ENCODE results near the gene TNS2. TPM values are rescaled to one million over a fixed set of nuclear protein-coding genes. Genes with fewer than 3 reads are reported as not detected.

The TNS2 gene
- total RNA-seq, 1 donor from 2014 or later = 2.3 TPM

DNA sequence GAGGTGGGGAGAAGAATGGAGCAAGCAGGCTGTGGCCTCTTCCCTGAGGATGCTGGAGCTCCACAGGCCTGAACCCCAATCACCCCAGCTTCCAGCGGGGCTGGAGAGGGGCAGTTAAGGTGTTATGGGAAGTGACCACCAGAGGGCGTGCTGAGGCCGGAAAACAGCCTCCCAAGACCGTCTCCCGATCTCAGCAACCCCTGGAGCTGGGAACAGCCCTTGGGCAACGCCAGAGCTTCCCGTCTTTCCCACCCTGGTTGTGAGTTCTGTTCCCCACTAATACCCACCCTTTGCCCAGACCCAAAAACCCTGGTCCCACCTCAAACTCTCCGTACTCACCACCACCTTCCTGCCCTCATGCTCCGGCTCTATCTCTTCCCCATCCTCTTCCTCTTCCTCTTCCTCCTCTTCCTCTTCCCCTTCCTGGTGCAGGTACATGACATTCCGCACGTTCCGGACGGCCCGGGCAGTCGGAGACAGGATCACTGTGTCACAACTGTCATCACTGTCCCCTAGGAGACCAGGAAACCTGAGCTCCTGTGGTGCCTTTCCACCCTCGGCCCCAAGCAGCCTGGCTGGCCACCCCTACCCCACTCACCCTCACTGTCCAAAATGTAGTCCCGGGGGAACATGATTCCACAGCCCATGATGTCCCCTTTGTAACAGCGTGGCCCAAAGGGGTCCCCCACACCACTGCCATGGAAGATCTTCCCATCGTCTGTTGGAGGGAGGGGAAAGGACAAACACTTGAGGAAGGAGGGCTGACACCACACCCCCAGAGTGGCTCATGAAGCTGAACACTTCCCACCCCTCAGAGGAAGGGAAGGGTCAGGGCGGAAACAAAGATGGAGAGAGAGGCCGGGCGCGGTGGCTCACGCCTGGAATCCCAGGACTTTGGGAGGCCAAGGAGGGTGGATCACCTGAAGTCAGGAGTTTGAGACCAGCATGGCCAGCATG, 16.4 kb downstream of the TNS2 start:
- peak overlapping the region; percentile 9 for H3K27ac Mint-ChIP-seq
- peaks cover 8% of the 10 kb centered on the region for H3K4me1 Mint-ChIP-seq
- H3K27me3 Mint-ChIP-seq = no peaks in the 10 kb centered on the region
- no peaks in the 10 kb centered on the region for H3K9me3 Mint-ChIP-seq
- intact Hi-C loops (cut with micrococcal nuclease) = loop anchor here (1.0 kb wide), 1 partner anchor 33 kb away; no protein-coding TSS in a partner anchor
- H3K36me3 Mint-ChIP-seq (ENCODE audit: low read depth) = peaks cover 32% of the 10 kb centered on the region
- H3K4me3 Mint-ChIP-seq = no peak overlapping the region
- peak; percentile 91 for DNase-seq

DNA sequence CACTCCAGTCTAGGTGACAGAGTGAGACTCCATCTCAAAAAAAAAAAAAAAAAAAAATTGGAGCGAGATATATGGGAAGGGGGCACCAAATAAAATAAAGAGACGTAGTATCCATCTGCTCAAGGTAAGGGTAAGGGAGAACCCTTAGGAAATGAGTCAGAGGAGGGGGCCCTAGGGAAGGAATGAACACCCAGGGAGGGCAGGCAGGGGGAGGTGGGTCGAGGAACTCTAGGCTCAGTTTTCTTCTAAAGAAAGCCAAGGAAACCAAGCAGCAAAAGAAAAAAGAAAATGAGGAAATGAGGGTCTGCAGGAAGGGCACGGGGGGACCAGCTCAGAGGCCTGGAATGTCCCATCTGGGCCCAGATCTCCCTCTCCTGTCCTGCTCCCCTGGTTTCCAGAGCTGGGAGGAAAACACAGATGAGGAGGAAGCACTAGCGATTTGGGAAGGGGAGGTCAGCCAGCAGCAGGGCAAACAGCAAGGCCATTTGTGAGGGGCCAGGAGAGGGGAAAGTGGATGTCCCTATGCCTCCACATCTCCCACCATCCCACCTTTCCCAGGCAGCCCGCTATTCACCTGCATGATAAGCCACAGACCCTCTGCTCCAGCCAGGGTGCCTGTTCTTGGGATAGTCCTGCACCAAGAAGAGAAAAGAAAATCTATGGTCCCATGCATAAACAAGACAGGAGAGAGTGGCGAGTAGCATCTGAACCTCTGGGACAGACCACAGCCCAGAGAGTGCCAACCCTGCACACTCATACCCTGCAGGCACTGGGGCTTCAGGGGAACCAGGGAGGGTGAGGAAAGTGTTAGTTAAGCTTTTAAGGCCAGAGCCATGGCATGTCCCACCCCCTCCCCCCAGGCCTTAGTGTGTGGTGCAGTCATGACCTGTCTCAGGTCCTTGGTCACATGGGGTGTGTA, 17.5 kb downstream of the TNS2 start:
- Mint-ChIP-seq H3K27ac (no peak overlapping the region), H3K4me1 (peaks cover 10% of the 10 kb centered on the region), H3K36me3 (ENCODE audit: low read depth) (peaks cover 32% of the 10 kb centered on the region), H3K27me3 (no peaks in the 10 kb centered on the region), H3K9me3 (no peaks in the 10 kb centered on the region), H3K4me3 (no peak overlapping the region)
- no peak for DNase-seq
- intact Hi-C loops (cut with micrococcal nuclease) = no loop called here

DNA sequence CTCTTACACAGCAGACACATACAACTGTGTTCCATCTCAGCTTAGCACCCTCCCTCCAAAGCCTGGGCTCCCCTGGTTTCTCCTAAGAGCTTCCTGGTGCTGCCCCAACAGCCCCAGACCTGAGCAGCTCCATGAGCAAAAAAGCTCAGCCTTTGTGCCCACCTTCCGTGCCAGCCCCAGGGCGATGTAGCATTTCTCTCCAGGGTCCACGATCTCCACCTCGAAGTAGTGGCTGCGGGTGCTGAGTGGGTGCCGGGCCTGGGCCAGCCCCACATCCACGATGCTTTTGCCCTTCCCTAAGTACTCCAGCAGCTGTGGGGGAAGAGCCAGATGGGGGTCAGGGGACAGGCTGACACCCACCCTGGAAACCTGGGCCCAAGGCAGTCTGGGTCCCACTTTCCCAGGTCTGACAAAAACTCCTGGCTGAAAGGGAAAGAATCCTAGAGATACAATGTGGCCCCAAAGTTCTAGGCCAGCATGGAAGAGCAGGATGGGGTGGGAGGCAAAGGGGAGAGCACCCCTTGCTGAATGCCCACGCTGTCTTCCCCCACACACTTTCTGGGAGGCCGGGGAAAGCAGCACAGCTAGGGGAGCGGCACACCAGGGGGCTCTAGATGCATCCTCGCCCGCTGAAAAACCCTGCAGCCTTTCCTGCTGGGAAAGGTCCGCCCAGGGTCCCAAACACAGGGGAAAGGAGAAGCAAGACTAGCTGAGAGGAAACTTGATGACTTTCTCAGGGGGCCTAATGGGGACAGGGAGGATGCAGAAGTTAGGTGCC, 18.3 kb downstream of the TNS2 start:
- no peak overlapping the region for H3K4me3 Mint-ChIP-seq
- H3K9me3 Mint-ChIP-seq = no peaks in the 10 kb centered on the region
- no peak overlapping the region for H3K27ac Mint-ChIP-seq
- peaks cover 10% of the 10 kb centered on the region for H3K4me1 Mint-ChIP-seq
- no peak for DNase-seq
- H3K27me3 Mint-ChIP-seq = no peaks in the 10 kb centered on the region
- peaks cover 37% of the 10 kb centered on the region for H3K36me3 Mint-ChIP-seq (ENCODE audit: low read depth)
- intact Hi-C loops (cut with micrococcal nuclease) = no loop called here

DNA sequence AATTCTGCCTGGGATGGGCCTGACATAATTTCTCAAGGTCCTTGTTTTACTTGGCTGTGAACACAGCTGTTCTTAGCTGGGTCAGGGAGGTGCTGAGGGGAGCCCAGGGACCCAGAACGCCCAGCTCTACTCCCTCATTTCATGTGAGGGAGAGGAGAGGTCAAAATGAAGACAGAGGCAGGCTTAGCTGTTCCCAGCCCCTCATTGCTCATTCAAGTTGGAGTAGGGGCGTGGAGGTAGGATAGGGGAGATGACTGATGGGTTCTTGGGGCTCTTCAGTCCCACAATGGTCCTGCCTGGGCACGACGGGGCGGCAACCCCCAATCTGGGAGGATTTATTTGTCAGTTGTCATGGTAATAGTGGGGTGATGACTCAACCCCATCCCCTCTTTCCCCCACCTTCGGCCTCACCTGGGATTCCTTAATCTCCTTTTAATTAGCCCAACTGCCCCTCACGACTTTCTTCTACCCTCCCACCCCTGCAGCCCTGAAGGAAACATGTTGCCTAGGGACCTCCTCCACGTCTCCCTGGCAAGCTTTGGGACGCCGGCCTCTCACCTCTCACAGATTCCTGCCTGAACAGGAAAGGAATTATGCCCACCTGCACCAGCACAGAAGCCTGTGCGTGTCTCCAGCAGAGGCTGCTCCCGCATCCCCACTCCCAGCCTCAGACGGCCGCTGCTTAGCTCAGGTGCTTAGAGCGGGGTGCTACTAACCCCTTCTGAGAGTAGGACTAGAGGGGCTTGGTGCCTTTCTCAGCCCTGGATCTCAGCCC, 19.1 kb downstream of the TNS2 start:
- Mint-ChIP-seq H3K36me3 (ENCODE audit: low read depth) (peaks cover 40% of the 10 kb centered on the region), H3K4me1 (peaks cover 10% of the 10 kb centered on the region), H3K9me3 (no peaks in the 10 kb centered on the region), H3K4me3 (no peak overlapping the region), H3K27me3 (no peaks in the 10 kb centered on the region), H3K27ac (no peak overlapping the region)
- no peak for DNase-seq
- intact Hi-C loops (cut with micrococcal nuclease) = no loop called here

DNA sequence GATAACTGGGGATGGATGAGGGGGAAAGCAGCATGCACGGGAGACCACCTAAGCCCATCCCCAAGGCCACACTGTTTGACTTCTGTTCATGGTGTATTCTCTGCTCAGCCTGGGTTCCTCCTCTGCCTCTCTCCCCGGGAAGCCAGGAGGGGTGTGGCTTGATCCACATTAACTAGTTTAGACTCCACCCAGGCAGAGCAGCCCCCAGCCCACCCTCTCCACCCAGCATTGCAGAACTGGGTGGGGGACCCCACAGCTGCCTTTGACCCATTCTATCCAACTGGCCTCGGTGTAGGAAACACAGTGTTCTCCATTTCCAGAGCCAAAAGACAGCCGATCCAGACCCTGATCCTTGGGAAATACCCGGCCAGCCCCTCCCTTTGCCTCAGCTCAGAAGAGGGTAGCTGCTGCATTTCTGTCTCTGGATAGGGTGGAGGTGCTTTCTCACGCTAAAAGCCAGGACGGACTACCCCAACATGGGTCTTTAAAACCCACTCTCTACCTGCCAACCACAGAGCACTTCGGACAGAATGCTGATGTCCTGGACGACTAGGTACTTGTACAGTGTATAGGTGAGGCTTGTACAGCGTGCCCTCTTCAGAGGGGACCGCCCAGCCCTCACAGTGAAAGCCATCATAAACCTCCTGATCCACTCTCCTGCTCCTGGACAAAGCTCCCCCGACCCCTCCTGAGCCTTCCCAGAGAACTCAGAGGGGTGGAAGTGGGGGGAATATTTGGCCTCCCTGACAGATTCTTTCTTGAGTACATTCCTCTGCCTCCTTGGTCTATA, 20.0 kb downstream of the TNS2 start:
- intact Hi-C loops (cut with micrococcal nuclease) = no loop called here
- DNase-seq = no peak
- H3K27ac Mint-ChIP-seq = no peak overlapping the region
- H3K27me3 Mint-ChIP-seq = no peaks in the 10 kb centered on the region
- peaks cover 12% of the 10 kb centered on the region for H3K4me1 Mint-ChIP-seq
- H3K36me3 Mint-ChIP-seq (ENCODE audit: low read depth) = peaks cover 41% of the 10 kb centered on the region
- H3K4me3 Mint-ChIP-seq = no peak overlapping the region
- no peaks in the 10 kb centered on the region for H3K9me3 Mint-ChIP-seq

DNA sequence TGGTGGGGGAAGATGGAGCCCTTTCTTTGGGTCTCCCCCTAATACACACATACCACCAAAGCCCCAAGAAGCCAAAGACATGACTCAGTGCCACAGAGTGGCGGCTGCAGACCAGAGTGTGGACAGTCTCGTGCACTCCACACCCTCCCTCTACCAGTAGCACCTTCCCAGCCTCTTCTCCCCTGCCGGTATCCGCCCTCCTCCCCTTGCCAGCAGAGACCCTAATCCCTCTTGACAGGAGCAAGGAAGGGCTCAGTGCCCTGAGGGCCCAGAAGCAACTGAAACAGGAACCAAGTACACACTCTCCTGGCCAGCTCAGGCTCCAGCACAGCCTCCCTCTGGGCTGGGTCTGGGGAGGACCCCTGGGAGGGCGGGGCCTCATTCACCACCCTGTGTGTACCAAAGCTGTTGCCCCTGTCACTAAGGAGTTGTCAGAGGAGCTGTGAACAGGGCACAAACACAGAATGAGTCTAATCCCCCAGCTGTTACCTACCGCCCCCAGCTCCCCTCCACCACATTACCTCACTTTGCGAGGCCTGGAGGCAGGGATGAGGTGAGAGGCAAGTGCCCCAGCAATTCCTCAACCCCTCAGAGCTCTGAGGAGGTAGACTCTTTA, 21.1 kb downstream of the TNS2 start:
- intact Hi-C loops (cut with micrococcal nuclease) = no loop called here
- no peak for DNase-seq
- H3K36me3 Mint-ChIP-seq (ENCODE audit: low read depth) = peaks cover 41% of the 10 kb centered on the region
- H3K27ac Mint-ChIP-seq = no peak overlapping the region
- H3K4me3 Mint-ChIP-seq = no peak overlapping the region
- H3K4me1 Mint-ChIP-seq = peaks cover 9% of the 10 kb centered on the region
- no peaks in the 10 kb centered on the region for H3K9me3 Mint-ChIP-seq
- no peaks in the 10 kb centered on the region for H3K27me3 Mint-ChIP-seq

DNA sequence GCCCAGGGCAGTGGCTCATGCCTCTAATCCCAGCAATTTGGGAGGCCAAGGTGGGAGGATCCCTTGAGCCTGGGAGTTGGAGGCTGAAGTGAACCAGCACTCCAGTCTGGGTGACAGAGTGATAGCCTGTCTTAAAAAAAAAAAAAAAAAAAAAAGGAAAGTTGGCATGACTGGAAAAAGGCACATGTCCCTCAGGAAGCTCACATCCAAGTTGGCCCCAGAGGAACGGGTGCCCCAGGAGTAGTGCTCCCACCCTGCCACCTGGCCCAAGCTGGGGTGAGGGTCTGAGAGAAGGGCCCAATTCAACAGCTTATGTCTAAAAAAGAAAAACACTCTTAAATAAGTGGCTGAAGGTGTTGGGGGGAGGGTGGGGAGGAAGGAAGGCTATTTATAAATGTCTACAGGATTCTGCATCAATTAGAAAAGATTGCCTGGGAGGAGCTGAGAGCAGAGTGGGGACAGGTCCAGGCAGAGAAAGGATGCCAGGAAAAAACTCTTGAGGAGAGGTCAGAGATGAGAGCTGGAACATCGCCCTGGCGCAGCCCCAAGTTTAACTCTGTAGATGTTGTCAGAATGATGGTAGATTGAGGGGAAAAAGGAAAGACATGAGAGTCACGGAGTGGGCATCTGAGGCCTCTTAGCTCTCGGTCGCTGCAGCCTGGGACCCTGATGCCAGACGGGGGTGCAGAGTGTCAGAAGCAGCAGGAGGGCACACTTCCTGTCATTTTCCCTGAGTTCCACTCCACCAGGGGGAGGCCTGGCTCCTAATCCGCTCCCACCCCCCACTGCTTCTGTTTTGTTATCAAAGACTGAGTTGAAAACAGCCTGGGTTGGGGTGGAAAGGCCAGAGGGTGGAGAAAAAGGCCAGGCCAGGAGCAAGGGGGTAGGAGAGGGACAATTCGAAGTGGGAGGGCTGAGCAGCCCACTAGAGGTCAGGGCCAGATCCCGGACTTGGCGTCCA, 22.0 kb downstream of the TNS2 start:
- H3K9me3 Mint-ChIP-seq = no peaks in the 10 kb centered on the region
- DNase-seq = no peak
- intact Hi-C loops (cut with micrococcal nuclease) = no loop called here
- no peak overlapping the region for H3K4me3 Mint-ChIP-seq
- H3K4me1 Mint-ChIP-seq = peaks cover 5% of the 10 kb centered on the region
- H3K27me3 Mint-ChIP-seq = no peaks in the 10 kb centered on the region
- no peak overlapping the region for H3K27ac Mint-ChIP-seq
- peaks cover 41% of the 10 kb centered on the region for H3K36me3 Mint-ChIP-seq (ENCODE audit: low read depth)

DNA sequence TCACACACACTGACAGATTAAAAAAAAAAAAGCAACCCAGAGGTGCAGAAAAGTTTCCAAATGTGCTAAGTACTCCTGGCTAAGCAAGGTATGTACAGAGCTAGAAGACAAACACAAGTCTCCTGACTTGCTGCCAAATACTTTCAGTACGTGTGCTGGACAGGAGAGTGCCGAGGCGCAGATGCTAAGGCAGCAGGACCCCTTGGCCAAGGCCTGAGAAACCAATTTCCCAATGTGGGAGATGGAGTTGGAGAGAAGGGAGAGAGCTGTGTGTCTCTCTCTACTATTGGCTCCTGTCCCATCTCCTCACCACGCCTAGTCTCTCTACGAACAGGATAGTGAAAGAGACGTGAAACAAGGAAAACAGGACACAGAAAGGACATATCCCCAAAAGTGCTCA, 24.0 kb downstream of the TNS2 start:
- intact Hi-C loops (cut with micrococcal nuclease) = no loop called here
- Mint-ChIP-seq H3K36me3 (ENCODE audit: low read depth) (peaks cover 47% of the 10 kb centered on the region), H3K27me3 (no peaks in the 10 kb centered on the region), H3K4me3 (no peak overlapping the region), H3K27ac (no peak overlapping the region), H3K4me1 (peaks cover 15% of the 10 kb centered on the region), H3K9me3 (no peaks in the 10 kb centered on the region)
- no peak for DNase-seq

DNA sequence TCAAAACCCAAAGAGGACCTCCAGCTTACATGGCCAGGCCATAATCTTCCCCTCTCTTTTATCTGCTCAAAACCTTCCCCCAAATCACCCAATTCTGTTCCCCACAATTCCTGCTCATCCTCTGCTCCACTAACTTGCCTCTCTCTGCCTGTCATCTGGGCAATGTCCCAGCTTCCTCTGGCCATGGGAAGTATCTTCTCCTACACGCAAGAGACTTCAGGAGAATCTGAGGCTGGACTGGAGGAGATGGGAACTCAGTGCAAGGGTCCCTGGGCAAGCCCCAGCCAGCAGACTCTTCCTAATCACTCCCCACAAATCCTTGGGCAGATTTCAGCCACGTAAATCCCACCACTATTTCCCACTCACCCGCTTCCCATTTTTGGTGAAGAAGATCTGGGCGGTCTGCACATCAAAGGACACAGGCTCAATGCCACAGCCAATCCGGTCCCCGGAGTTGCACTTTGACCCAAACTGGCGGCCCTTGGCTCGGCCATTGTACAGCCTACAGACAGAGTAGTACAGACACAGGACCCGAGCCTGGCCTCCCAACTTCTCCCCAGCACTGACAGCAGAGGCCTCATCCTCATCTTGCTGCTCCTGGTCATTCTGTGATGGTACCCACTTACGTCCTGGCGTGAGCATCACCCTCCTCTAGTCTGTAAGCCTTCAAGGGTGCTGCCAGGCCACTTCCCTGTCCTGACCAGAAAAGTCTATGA, 24.6 kb downstream of the TNS2 start:
- Mint-ChIP-seq H3K4me3 (no peak overlapping the region), H3K27me3 (no peaks in the 10 kb centered on the region), H3K36me3 (ENCODE audit: low read depth) (peaks cover 43% of the 10 kb centered on the region), H3K27ac (no peak overlapping the region), H3K9me3 (no peaks in the 10 kb centered on the region), H3K4me1 (peaks cover 18% of the 10 kb centered on the region)
- no peak for DNase-seq
- intact Hi-C loops (cut with micrococcal nuclease) = no loop called here

DNA sequence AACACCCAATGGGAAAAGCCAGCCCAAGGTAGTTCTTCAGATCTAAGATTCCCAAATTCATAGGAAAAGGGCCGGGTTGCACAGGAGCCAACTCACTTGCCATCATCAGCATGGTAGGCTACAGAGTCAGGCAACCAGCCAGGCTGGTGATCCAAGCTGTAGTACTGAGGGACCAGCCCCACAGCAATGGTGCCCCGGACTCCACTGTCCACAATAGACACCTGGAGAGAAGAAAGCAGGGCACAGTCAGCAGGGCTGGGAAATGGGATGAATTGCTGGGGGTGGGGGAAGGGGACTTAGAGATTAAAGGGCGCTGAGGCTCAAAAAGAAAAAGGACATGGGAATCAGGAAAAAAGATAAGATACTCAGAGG, 25.1 kb downstream of the TNS2 start:
- Mint-ChIP-seq H3K27me3 (no peaks in the 10 kb centered on the region), H3K4me3 (no peak overlapping the region), H3K27ac (peak overlapping the region; percentile 3), H3K4me1 (peaks cover 22% of the 10 kb centered on the region), H3K36me3 (ENCODE audit: low read depth) (peaks cover 43% of the 10 kb centered on the region), H3K9me3 (no peaks in the 10 kb centered on the region)
- no peak for DNase-seq
- intact Hi-C loops (cut with micrococcal nuclease) = no loop called here

DNA sequence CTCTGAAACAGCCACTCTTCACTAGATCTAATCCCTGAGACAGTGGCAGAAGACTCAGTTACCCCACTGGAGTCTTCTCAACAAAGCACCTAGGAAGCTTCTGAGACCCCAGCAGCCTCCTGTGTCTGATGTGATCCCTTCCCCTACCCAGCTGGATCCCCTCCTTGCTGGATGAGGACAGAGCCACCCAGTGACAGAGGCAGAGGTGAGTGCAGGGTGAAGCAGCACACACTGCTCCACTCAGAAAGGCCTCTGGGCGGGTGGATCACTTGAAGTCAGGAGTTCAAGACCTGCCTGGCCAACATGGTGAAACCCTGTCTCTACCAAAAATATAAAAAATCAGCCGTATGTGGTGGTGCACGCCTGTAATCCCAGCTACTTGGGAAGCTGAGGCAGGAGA, 26.6 kb downstream of the TNS2 start:
- Mint-ChIP-seq H3K27ac (no peak overlapping the region), H3K4me1 (peaks cover 25% of the 10 kb centered on the region), H3K27me3 (peaks cover 1% of the 10 kb centered on the region), H3K36me3 (ENCODE audit: low read depth) (peaks cover 35% of the 10 kb centered on the region), H3K9me3 (no peaks in the 10 kb centered on the region), H3K4me3 (no peak overlapping the region)
- DNase-seq = no peak
- intact Hi-C loops (cut with micrococcal nuclease) = no loop called here
